K562 (cell line): Measurements from ENCODE around the gene RGS3. TPM values are rescaled to one million over a fixed set of nuclear protein-coding genes. Genes with fewer than 3 reads are reported as not detected.
A peak's percentile ranks its signal among the peaks of the same experiment; 100 is the strongest.

ENCODE experiments used
- ATAC-seq: fragments of 200-7000 bp; cut with Tn5 transposase; 3 replicates; pipeline ENCODE4 v1.9.1; 2020; ENCODE audit warnings: moderate library complexity
- BruUV-seq: library from RNA; stranded (reverse); fragments of 400-500 nt; replicated peaks from 2 replicates; lab custom pipeline; 2021; lab: Mats Ljungman, UMichigan
- CTCF ChIA-PET: fragments of 300-600 bp; formaldehyde crosslinking; extraction: SDS; loops from one replicate; lab custom pipeline; 2021; ENCODE audit warnings: low intra/inter-chr PET ratio; lab: Yijun Ruan, JAX
- POLR2A ChIA-PET: fragments of 300-600, 350-650 bp; sonication (Branson Sonifier 250); formaldehyde crosslinking; extraction: SDS; loops from one replicate; lab custom pipeline; 2021; ENCODE audit warnings: antibody characterized with exemption, inconsistent platforms; lab: Yijun Ruan, JAX
- DNase-seq, 4 experiments: peaks; one replicate each; pipeline versions ENCODE4 v3.0.0 to v3.0.0-alpha.2; 2011 to 2018; ENCODE audit warnings: low spot score in 3 of 4, mixed read lengths in 3 of 4; ENCODE audit errors: extremely low read depth in 1 of 4
- FAIRE-seq: peaks from 2 replicates; lab custom pipeline; 2011; peaks lifted over from hg19 to GRCh38; lab: Jason Lieb, UNC
- H2AFZ ChIP-seq: 2 replicates; pipeline ENCODE4 v1.6.0; 2011; ENCODE audit warnings: low read depth, low read length, control low read depth, inconsistent platforms
- H3K27ac ChIP-seq: fragments of 200-600 bp; 3 replicates; pipeline ENCODE4 v1.8.0; 2011; ENCODE audit warnings: low read depth, mild to moderate bottlenecking, control low read depth, inconsistent platforms, low read length, moderate library complexity, mixed read lengths; ENCODE audit errors: extremely low read depth
- H3K27me3 ChIP-seq, 2 experiments: fragments of 300-600 bp in 1 of 2; 2 replicates in 1 of 2; 3 replicates in 1 of 2; pipeline versions ENCODE4 v1.6.0 to v1.8.0; 2011; ENCODE audit warnings: inconsistent platforms in 2 of 2, low read length in 2 of 2, mild to moderate bottlenecking in 1 of 2, mixed read lengths in 1 of 2, moderate library complexity in 1 of 2; ENCODE audit not compliant: control insufficient read depth in 2 of 2, insufficient read depth in 2 of 2
- H3K36me3 ChIP-seq: fragments of 300-600 bp; 3 replicates; pipeline ENCODE4 v1.8.0; 2011; ENCODE audit warnings: mild to moderate bottlenecking, low read length, inconsistent platforms; ENCODE audit not compliant: control insufficient read depth, insufficient read depth
- H3K4me1 ChIP-seq, 2 experiments: fragments of 200-600 bp in 1 of 2; replicated peaks in 1 of 2; 2 replicates in 1 of 2; 3 replicates in 1 of 2; pipeline versions ENCODE4 v1.5.1 to v1.8.0; 2011; ENCODE audit warnings: inconsistent platforms in 2 of 2, low read length in 2 of 2, mild to moderate bottlenecking in 1 of 2, mixed read lengths in 1 of 2, moderate library complexity in 1 of 2; ENCODE audit not compliant: control insufficient read depth in 2 of 2, insufficient read depth in 2 of 2
- H3K4me2 ChIP-seq: 2 replicates; pipeline ENCODE4 v1.6.1; 2011; ENCODE audit warnings: low read length, control low read depth, inconsistent platforms, mixed read lengths; ENCODE audit not compliant: insufficient read depth
- H3K4me3 ChIP-seq: fragments of 200-600 bp; sonication (generic), shearing (Covaris generic); 2 replicates; pipeline ENCODE4 v1.5.1; 2016; ENCODE audit warnings: control low read depth, inconsistent platforms
- H3K79me2 ChIP-seq: fragments of 200-600 bp; 3 replicates; pipeline ENCODE4 v1.8.0; 2011; ENCODE audit warnings: low read length, inconsistent platforms; ENCODE audit not compliant: control insufficient read depth, insufficient read depth
- H3K9ac ChIP-seq, 2 experiments: 2 replicates each; pipeline versions ENCODE4 v1.6.0 to v1.6.1; 2011; ENCODE audit warnings: low read depth in 2 of 2, low read length in 2 of 2, control low read depth in 1 of 2, inconsistent platforms in 1 of 2, mild to moderate bottlenecking in 1 of 2, mixed read lengths in 1 of 2; ENCODE audit not compliant: insufficient read depth in 1 of 2
- H3K9me1 ChIP-seq: one replicate; pipeline ENCODE4 v1.6.0; 2011; ENCODE audit warnings: inconsistent platforms, mild to moderate bottlenecking, low read length, moderate library complexity; ENCODE audit not compliant: control insufficient read depth, insufficient read depth
- H3K9me3 ChIP-seq: replicated peaks from 2 replicates; pipeline ENCODE4 v1.5.1; 2011; ENCODE audit warnings: low read depth, low read length, inconsistent platforms; ENCODE audit not compliant: control insufficient read depth, insufficient read depth
- H4K20me1 ChIP-seq: replicated peaks from 2 replicates; pipeline ENCODE4 v1.6.1; 2011; ENCODE audit warnings: low read length, inconsistent platforms, mixed read lengths; ENCODE audit not compliant: control insufficient read depth, insufficient read depth
- CBFB ChIP-seq: sonication (generic); formaldehyde crosslinking; IDR thresholded peaks from 2 replicates; pipeline ENCODE4 v1.4.0; 2020; ENCODE audit warnings: mild to moderate bottlenecking, missing genetic modification reagents
- FOSL1 ChIP-seq: fragments of 200-800 bp; sonication (Bioruptor generic); conservative IDR thresholded peaks from 2 replicates; pipeline ENCODE4 v1.6.1; 2016; ENCODE audit warnings: missing genetic modification characterization, missing compliant biosample characterization
- FOXA3 ChIP-seq, 2 experiments: fragments of 450-650 bp in 1 of 2; sonication (generic) in 1 of 2; formaldehyde crosslinking; IDR thresholded peaks in 1 of 2; conservative IDR thresholded peaks in 1 of 2; 2 replicates each; pipeline versions ENCODE4 v1.4.0 to v1.8.0; 2020 to 2022; ENCODE audit warnings: mild to moderate bottlenecking in 2 of 2, missing genetic modification reagents in 1 of 2
- GABPA ChIP-seq: fragments of 200-800 bp; sonication (Bioruptor generic); conservative IDR thresholded peaks from 2 replicates; pipeline ENCODE4 v1.6.1; 2016; ENCODE audit warnings: low read depth, missing genetic modification characterization, missing compliant biosample characterization
- GABPB1 ChIP-seq: sonication (generic); formaldehyde crosslinking; IDR thresholded peaks from 2 replicates; pipeline ENCODE4 v1.8.0; 2022; ENCODE audit warnings: mild to moderate bottlenecking, missing genetic modification reagents
- IRF2 ChIP-seq: sonication (generic); formaldehyde crosslinking; IDR thresholded peaks from 2 replicates; pipeline ENCODE4 v1.8.1; 2022; ENCODE audit warnings: mild to moderate bottlenecking, missing genetic modification reagents
- MEIS2 ChIP-seq: fragments of 450-650 bp; IDR thresholded peaks from 2 replicates; pipeline ENCODE4 v1.6.1; 2014; ENCODE audit warnings: mild to moderate bottlenecking; ENCODE audit not compliant: partially characterized antibody
- NEUROD1 ChIP-seq: fragments of 150-350 bp; IDR thresholded peaks from 2 replicates; pipeline ENCODE4 v1.6.1; 2014; ENCODE audit warnings: borderline replicate concordance, low read length, low read depth; ENCODE audit not compliant: partially characterized antibody
- PRDM10 ChIP-seq: fragments of 450-650 bp; IDR thresholded peaks from 2 replicates; pipeline ENCODE4 v1.6.1; 2018; ENCODE audit not compliant: partially characterized antibody
- RBM22 ChIP-seq: fragments of 200-400 bp; formaldehyde crosslinking; IDR thresholded peaks from 2 replicates; pipeline ENCODE4 v1.6.1; 2018; ENCODE audit warnings: low read length, low read depth; ENCODE audit not compliant: poor library complexity, severe bottlenecking
- SIRT6 ChIP-seq: IDR thresholded peaks from one replicate; pipeline ENCODE4 v1.6.1; 2012; ENCODE audit warnings: low read depth, mild to moderate bottlenecking, control low read depth, inconsistent platforms, low read length, moderate library complexity
- SMARCA4 ChIP-seq: fragments of 450-650 bp; IDR thresholded peaks from 2 replicates; pipeline ENCODE4 v1.6.1; 2016
- TAF15 ChIP-seq: fragments of 200-400 bp; formaldehyde crosslinking; IDR thresholded peaks from 2 replicates; pipeline ENCODE4 v1.6.1; 2017; ENCODE audit warnings: mild to moderate bottlenecking, low read depth, low read length, moderate library complexity
- TCF7L2 ChIP-seq: fragments of 150-350 bp; IDR thresholded peaks from 2 replicates; pipeline ENCODE4 v1.6.1; 2016; ENCODE audit warnings: low read depth, mild to moderate bottlenecking, low read length, moderate library complexity
- UBTF ChIP-seq, 2 experiments: IDR thresholded peaks; 2 replicates each; pipeline ENCODE4 v1.6.1; 2012; ENCODE audit warnings: improper control_type of control experiment in 2 of 2, low read depth in 2 of 2, low read length in 2 of 2, borderline replicate concordance in 1 of 2
- ZBTB8A ChIP-seq: fragments of 450-650 bp; IDR thresholded peaks from 2 replicates; pipeline ENCODE4 v1.6.1; 2018; ENCODE audit warnings: mild to moderate bottlenecking, moderate library complexity; ENCODE audit not compliant: partially characterized antibody
- ZNF589 ChIP-seq: fragments of 200-800 bp; sonication (Bioruptor generic); IDR thresholded peaks from 2 replicates; pipeline ENCODE4 v1.6.1; 2016; ENCODE audit warnings: low read depth, missing genetic modification characterization, missing compliant biosample characterization
- ZNF717 ChIP-seq: fragments of 250-450 bp; sonication (Bioruptor Pico); IDR thresholded peaks from 2 replicates; pipeline ENCODE4 v1.5.0; 2021
- WGBS: fragments of 100-300 bp; shearing (Covaris generic); methylation state at CpG from one replicate; pipeline ENCODE4 v1.1.6; 2016; ENCODE audit warnings: low coverage, mixed read lengths; ENCODE audit not compliant: insufficient coverage; ENCODE audit errors: missing lambda C conversion rate; 5-methylcytosine and 5-hydroxymethylcytosine counted together
- in situ Hi-C: fragments of 300-500 bp; cut with MboI; formaldehyde crosslinking; loops from 4 replicates; pipeline ENCODE4 v1.15.0; 2018; ENCODE audit warnings: inconsistent platforms, mixed read lengths
- intact Hi-C: fragments of 100-400 bp; cut with micrococcal nuclease; formaldehyde crosslinking; loops from 2 replicates; pipeline ENCODE4 v1.14.2; 2022
- polyA plus RNA-seq, 8 experiments: library from polyadenylated mRNA; depleted of rRNA in 4 of 8; stranded (reverse) in 5 of 8; unstranded in 3 of 8; fragments of >200 nt; fragmentation: Nextera tagmentation in 2 of 8; fragmentation: Illumina TruSeq in 1 of 8; extraction: Ambion mirVana in 2 of 8; extraction: Trizol in 1 of 8; gene quantifications; 2 replicates each; pipeline versions ENCODE4 v1.2.1 to v1.2.3, GENCODE V29; 2011 to 2014; ENCODE audit warnings: inconsistent platforms in 1 of 8, missing spikeins in 1 of 8
- total RNA-seq, 7 experiments: library from RNA; depleted of rRNA in 6 of 7; stranded (reverse); fragments of >200 nt in 6 of 7; fragmentation: Illumina TruSeq in 2 of 7; extraction: Trizol in 2 of 7; gene quantifications; 2 replicates each; pipeline versions ENCODE4 v1.2.1 to v1.2.3, GENCODE V29; 2011 to 2021; ENCODE audit warnings: low replicate concordance in 1 of 7

Gene RGS3
- total and polyA plus RNA-seq, 9 of the 15 experiments (the other 6 are each of a cell fraction or from before 2014, with no cell fraction given), result 0.08 to 2.9 (median 0.95) TPM

GRCh38 chr9:113578882-113579282 lies 115.4 kb downstream of the RGS3 start:
- Histone ChIP-seq H3K4me3 (no peak overlapping the region), H2AFZ (no peak overlapping the region), H3K79me2 (no peaks in the 10 kb centered on the region), H3K4me2 (no peak overlapping the region), H3K9ac (no peak overlapping the region), H3K27ac (no peak overlapping the region), H4K20me1 (0 out of 2 replicates have a peak, but pooled peaks cover 5% of the 10 kb centered on the region), H3K36me3 (no peaks in the 10 kb centered on the region), H3K9me1 (no peaks in the 10 kb centered on the region), H3K4me1 (peaks cover 12 to 23% of the 10 kb centered on the region in 2 experiments; a peak in 4 of 5 replicates), H3K27me3 (no peaks in the 10 kb centered on the region), H3K9me3 (no peaks in the 10 kb centered on the region)
- BruUV-seq, result no TSS peak
- in situ Hi-C loops (no loop called here), intact Hi-C loops (no loop called here)
- POLR2A ChIA-PET, result interaction anchor here (1.0 to 2.4 kb wide), 5 partner anchors 9 to 304 kb away, joined by 3 to 8 read pairs (median 4); partner anchors contain the start of genes CDC26 and PRPF4
- FAIRE-seq, result peak; percentile 57
- ATAC-seq, result peak; percentile 62
- WGBS, result 3% methylated on average over 5 of the region's 5 CpGs
- CTCF ChIA-PET, result no interaction called here
- DNase-seq, result peak; percentile 36 to 63 (median 50)
- TF ChIP-seq ZBTB8A, result no peak
- peak; percentile 27; the same call in 1 of the 2 replicates for TF ChIP-seq SMARCA4
- TF ChIP-seq CBFB (CRISPR knock-in tag), result no peak
- peak; percentile 77 for TF ChIP-seq GABPA (tag)
- TF ChIP-seq ZNF589 (CRISPR knock-in tag), result no peak
- no peak for TF ChIP-seq ZNF717 (CRISPR knock-in tag)
- TF ChIP-seq TCF7L2, result no peak
- TF ChIP-seq IRF2, result no peak
- no peak for TF ChIP-seq RBM22
- no peak for TF ChIP-seq FOXA3 (CRISPR knock-in tag; conservative IDR thresholded peaks at IDR 0.05 in 1 of 2, IDR thresholded peaks at IDR 0.05 in 1 of 2)
- peak; percentile 60 for TF ChIP-seq NEUROD1
- peak; percentile 78 for TF ChIP-seq GABPB1
- no peak for TF ChIP-seq MEIS2
- no peak for TF ChIP-seq SIRT6
- TF ChIP-seq UBTF (IDR thresholded peaks at IDR 0.05; ENCODE audit: borderline replicate concordance in 1 of 2, low read depth in 2 of 2, low read length in 2 of 2), result 0 out of 4 replicates have a peak, but pooled peaks of 1 of the 2 experiments have one; percentile 24
- peak; percentile 57 for TF ChIP-seq PRDM10
- peak; percentile 76 for TF ChIP-seq FOSL1 (tag)
- no peak for TF ChIP-seq TAF15
